Body of pancreas (tissue), 4 donors: ENCODE data around the gene PIK3C2B.

Experiments used
- CTCF ChIP-seq, 7 experiments: fragments of 450-650 bp in 4 of 7; fragments of 200-600 bp in 3 of 7; sonication (generic) in 3 of 7; IDR thresholded peaks; one replicate each; pipeline ENCODE4 v1.5.1; 2016 to 2019; ENCODE audit warnings: antibody characterized with exemption in 7 of 7
- POLR2A ChIP-seq, 3 donors: fragments of 450-650 bp; IDR thresholded peaks; one replicate each; pipeline ENCODE4 v1.6.1; 2016; ENCODE audit warnings: antibody characterized with exemption in 3 of 3, mild to moderate bottlenecking in 2 of 3

- TF ChIP-seq CTCF (IDR thresholded peaks at IDR 0.05) (no peak), POLR2A (IDR thresholded peaks at IDR 0.05) (no peak)
Observed at GRCh38 chr1:204473400-204473965, 21.1 kb downstream of the PIK3C2B start.
